Lower leg skin (tissue), 3 donors: ENCODE results near the gene TMEM272.

Source experiments
- POLR2A ChIP-seq, 2 donors: fragments of 450-650 bp; IDR thresholded peaks; one replicate each; pipeline ENCODE4 v1.6.1; 2016 to 2017; ENCODE audit warnings: antibody characterized with exemption in 2 of 2, mild to moderate bottlenecking in 1 of 2, moderate library complexity in 1 of 2
- TF ChIP-seq, protein P1 (sequence below), 3 donors: fragments of 450-650 bp; IDR thresholded peaks; one replicate each; pipeline ENCODE4 v1.5.1; 2016; ENCODE audit warnings: antibody characterized with exemption in 3 of 3, mild to moderate bottlenecking in 3 of 3, moderate library complexity in 2 of 3

DNA sequence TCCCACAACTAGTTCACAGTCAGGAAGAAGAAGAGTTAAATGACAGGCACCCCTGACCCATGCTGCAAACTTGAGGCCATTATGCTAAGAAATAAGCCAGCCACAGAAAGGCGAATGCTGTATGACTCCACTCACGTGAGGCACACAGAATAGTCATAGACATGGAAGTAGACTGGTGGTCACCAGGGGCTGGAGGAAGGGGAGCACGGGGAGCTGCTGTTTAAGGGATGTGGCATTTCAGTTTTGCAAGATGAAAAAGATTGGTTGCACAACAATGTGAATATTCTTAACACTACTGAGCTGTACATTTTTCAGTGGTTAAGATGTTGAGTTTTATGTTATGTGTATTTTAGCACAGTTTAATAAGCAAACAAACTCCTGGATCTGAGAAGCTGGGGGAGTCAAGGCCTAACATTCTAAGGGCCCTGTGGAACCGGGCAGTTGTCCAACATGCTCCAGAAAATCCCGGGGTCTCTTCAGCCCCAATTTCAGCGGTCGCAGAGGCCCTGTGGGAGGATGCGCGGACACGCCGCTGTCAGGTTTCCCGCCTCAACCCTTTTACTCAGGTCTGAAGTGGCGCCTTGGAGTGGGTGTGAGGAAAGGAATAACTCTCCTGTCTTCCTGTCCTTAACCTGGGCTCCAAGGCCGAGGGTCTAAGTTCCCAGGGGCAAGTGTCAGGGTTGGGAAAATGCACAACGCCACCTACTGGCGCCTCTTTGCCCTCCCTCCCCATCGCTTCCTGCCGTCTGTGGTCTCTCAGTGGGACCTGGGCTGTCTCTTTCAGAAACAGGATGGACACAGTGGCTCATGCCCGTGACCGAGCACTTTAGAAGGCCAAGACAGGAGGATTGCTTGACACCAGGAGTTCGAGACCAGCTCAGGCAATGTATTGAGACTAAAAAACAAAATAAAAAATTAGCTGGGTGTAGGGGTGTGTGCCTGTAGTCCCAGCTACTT, 4.4 kb upstream of the TMEM272 start:
- TF ChIP-seq, protein P1, sequence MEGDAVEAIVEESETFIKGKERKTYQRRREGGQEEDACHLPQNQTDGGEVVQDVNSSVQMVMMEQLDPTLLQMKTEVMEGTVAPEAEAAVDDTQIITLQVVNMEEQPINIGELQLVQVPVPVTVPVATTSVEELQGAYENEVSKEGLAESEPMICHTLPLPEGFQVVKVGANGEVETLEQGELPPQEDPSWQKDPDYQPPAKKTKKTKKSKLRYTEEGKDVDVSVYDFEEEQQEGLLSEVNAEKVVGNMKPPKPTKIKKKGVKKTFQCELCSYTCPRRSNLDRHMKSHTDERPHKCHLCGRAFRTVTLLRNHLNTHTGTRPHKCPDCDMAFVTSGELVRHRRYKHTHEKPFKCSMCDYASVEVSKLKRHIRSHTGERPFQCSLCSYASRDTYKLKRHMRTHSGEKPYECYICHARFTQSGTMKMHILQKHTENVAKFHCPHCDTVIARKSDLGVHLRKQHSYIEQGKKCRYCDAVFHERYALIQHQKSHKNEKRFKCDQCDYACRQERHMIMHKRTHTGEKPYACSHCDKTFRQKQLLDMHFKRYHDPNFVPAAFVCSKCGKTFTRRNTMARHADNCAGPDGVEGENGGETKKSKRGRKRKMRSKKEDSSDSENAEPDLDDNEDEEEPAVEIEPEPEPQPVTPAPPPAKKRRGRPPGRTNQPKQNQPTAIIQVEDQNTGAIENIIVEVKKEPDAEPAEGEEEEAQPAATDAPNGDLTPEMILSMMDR (IDR thresholded peaks at IDR 0.05), result no peak
- no peak for TF ChIP-seq POLR2A (IDR thresholded peaks at IDR 0.05)
